ENCODE data around the gene FMNL2. TPM values are rescaled to one million over a fixed set of nuclear protein-coding genes. Genes with fewer than 3 reads are reported as not detected.

FMNL2 gene
- total RNA-seq, 4 donors from 2014 or later: 23.5 to 28.0 (median 23.8) TPM

DNA sequence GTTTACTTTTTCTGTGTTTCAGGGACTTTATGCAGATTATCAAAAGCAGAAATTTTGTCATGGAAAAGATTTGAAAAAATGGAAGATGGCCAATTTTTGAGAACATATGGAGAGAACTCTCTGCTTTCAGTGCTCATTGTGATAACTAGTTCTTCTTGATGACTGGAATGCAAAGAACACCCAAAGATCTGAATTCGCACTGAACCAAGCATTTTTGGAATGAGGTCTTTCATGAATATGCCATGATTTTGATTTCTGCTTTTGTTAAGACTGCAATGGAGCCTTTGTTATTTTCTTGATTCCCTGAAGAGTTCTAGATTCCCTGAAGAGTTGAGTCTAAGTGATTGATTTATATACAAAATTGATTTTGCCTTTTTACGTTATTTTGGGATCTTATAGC lies 124.1 kb downstream of the FMNL2 start:
- H3K27ac ChIP-seq (replicated peaks in 1 of 4): no peak overlapping the region

DNA sequence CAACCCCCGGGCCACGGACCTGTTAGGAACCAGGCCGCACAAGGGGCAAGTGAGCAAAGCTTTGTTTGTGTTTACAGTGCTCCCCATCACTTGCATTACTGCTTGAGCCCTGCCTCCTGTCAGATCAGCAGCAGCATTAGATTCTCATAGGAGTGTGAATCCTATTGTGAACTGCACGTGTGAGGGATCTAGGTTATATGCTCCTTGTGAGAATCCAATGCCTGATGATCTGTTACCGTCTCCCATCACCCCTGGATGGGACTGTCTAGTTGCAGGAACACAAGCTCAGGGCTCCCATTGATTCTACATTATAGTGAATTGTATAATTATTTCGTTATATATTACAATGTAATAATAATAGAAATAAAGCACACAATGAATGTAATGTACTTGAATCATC lies 125.6 kb downstream of the FMNL2 start:
- H3K4me1 ChIP-seq: peaks cover 13 to 19% (median 18%) of the 10 kb centered on the region in 4 donors
- H3K27ac ChIP-seq (replicated peaks in 1 of 4): no peak overlapping the region
- H3K9me3 ChIP-seq: no peaks in the 10 kb centered on the region
- TF ChIP-seq POLR2AphosphoS5 (IDR thresholded peaks at IDR 0.05) (no peak), EP300 (IDR thresholded peaks at IDR 0.05) (no peak), POLR2A (IDR thresholded peaks at IDR 0.05; ENCODE audit: low read depth) (no peak)
- TF ChIP-seq, protein P1, sequence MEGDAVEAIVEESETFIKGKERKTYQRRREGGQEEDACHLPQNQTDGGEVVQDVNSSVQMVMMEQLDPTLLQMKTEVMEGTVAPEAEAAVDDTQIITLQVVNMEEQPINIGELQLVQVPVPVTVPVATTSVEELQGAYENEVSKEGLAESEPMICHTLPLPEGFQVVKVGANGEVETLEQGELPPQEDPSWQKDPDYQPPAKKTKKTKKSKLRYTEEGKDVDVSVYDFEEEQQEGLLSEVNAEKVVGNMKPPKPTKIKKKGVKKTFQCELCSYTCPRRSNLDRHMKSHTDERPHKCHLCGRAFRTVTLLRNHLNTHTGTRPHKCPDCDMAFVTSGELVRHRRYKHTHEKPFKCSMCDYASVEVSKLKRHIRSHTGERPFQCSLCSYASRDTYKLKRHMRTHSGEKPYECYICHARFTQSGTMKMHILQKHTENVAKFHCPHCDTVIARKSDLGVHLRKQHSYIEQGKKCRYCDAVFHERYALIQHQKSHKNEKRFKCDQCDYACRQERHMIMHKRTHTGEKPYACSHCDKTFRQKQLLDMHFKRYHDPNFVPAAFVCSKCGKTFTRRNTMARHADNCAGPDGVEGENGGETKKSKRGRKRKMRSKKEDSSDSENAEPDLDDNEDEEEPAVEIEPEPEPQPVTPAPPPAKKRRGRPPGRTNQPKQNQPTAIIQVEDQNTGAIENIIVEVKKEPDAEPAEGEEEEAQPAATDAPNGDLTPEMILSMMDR (IDR thresholded peaks at IDR 0.05): no peak
- intact Hi-C loops (cut with DNase I): loop anchor here (5.0 kb wide), 1 partner anchor 37 kb away; no protein-coding TSS in a partner anchor
- DNase-seq (ENCODE audit: extremely low spot score): no peak
- WGBS: 93% methylated on average over 6 of the region's 6 CpGs
- H3K36me3 ChIP-seq: no peaks in the 10 kb centered on the region
- H3K4me3 ChIP-seq: no peak overlapping the region
- H3K27me3 ChIP-seq: no peaks in the 10 kb centered on the region

More for the DNA sequence above, 124.1 kb downstream of the FMNL2 start:
- intact Hi-C loops (cut with DNase I): no loop called here
- TF ChIP-seq POLR2AphosphoS5 (IDR thresholded peaks at IDR 0.05): no peak
- TF ChIP-seq, protein P1 (IDR thresholded peaks at IDR 0.05): no peak
- no peak for TF ChIP-seq POLR2A (IDR thresholded peaks at IDR 0.05; ENCODE audit: low read depth)
- TF ChIP-seq EP300 (IDR thresholded peaks at IDR 0.05): no peak
- 85% methylated on average over 2 of the region's 2 CpGs for WGBS
- H3K4me3 ChIP-seq: no peak overlapping the region
- no peak for DNase-seq (ENCODE audit: extremely low spot score)
- H3K27me3 ChIP-seq: no peaks in the 10 kb centered on the region
- H3K36me3 ChIP-seq: no peaks in the 10 kb centered on the region
- H3K9me3 ChIP-seq: no peaks in the 10 kb centered on the region
- H3K4me1 ChIP-seq: peaks cover 3 to 4% (median 4%) of the 10 kb centered on the region in 4 donors

DNA sequence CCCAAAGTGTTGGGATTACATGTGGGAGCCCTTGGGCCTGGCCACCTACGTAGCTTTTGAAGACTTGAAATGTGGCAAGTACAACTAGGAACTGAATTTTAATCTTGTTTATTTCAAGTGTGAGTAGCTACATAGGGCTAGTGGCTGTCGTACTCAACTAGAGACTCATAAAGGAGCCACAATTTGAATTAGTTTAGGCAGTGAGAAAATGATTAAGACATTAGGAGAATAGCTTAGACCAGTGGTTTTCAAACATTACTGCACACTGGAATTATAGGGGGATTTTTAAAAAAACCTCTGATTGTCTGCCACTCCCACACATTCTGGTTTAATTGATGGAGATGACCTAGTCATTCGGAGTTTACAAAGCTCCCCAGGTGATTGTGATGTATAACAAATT lies 127.1 kb downstream of the FMNL2 start:
- WGBS: 95% methylated on average over 3 of the region's 3 CpGs
- intact Hi-C loops (cut with DNase I): loop anchor here (5.0 kb wide), 1 partner anchor 35 kb away; no protein-coding TSS in a partner anchor
- H3K9me3 ChIP-seq: no peaks in the 10 kb centered on the region
- no peak overlapping the region for H3K4me3 ChIP-seq
- no peaks in the 10 kb centered on the region for H3K27me3 ChIP-seq
- TF ChIP-seq POLR2AphosphoS5 (IDR thresholded peaks at IDR 0.05) (no peak), EP300 (IDR thresholded peaks at IDR 0.05) (no peak), POLR2A (IDR thresholded peaks at IDR 0.05; ENCODE audit: low read depth) (no peak)
- TF ChIP-seq, protein P1 (IDR thresholded peaks at IDR 0.05): no peak
- no peak overlapping the region for H3K27ac ChIP-seq (replicated peaks in 1 of 4)
- H3K36me3 ChIP-seq: no peaks in the 10 kb centered on the region
- H3K4me1 ChIP-seq: peaks cover 13 to 33% (median 33%) of the 10 kb centered on the region in 4 donors
- no peak for DNase-seq (ENCODE audit: extremely low spot score)

DNA sequence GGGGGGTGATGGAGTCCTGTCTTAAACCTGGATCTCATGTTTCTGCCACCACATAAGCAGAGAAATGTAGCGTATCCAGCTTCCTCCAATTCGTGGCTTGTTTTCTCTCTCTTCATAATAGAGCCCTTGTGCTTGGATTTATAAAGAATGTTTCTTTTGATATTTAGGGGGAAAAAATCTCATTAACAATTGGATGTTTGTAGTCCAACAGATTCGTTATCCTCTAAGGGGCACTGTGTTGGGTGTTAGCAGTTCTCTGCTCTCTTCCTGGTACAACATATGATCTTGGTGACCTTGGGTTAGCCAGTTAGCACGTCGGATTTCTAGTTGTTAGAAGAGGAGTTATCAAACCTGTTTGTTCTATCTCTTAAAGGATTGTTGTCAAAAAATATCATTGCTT lies 127.8 kb downstream of the FMNL2 start:
- no peaks in the 10 kb centered on the region for H3K27me3 ChIP-seq
- intact Hi-C loops (cut with DNase I): loop anchor here (5.0 kb wide), 1 partner anchor 35 kb away; no protein-coding TSS in a partner anchor
- H3K4me1 ChIP-seq: peaks cover 13 to 40% (median 39%) of the 10 kb centered on the region in 4 donors
- no peaks in the 10 kb centered on the region for H3K36me3 ChIP-seq
- H3K4me3 ChIP-seq: no peak overlapping the region
- TF ChIP-seq POLR2A (IDR thresholded peaks at IDR 0.05; ENCODE audit: low read depth): no peak
- TF ChIP-seq, protein P1 (IDR thresholded peaks at IDR 0.05): no peak
- no peak for TF ChIP-seq EP300 (IDR thresholded peaks at IDR 0.05)
- TF ChIP-seq POLR2AphosphoS5 (IDR thresholded peaks at IDR 0.05): no peak
- no peak for DNase-seq (ENCODE audit: extremely low spot score)
- H3K9me3 ChIP-seq: no peaks in the 10 kb centered on the region
- 84% methylated on average over 5 of the region's 5 CpGs for WGBS
- no peak overlapping the region for H3K27ac ChIP-seq (replicated peaks in 1 of 4)

Measured in esophagus muscularis mucosa (tissue), 4 donors.